Measurements from ENCODE around the gene NKAIN1.
"Not testable (repeated sequence)": the region's sequence is repeated elsewhere in the genome, so short reads cannot be mapped to it uniquely, and the experiment has no call there.

Gene NKAIN1

DNA sequence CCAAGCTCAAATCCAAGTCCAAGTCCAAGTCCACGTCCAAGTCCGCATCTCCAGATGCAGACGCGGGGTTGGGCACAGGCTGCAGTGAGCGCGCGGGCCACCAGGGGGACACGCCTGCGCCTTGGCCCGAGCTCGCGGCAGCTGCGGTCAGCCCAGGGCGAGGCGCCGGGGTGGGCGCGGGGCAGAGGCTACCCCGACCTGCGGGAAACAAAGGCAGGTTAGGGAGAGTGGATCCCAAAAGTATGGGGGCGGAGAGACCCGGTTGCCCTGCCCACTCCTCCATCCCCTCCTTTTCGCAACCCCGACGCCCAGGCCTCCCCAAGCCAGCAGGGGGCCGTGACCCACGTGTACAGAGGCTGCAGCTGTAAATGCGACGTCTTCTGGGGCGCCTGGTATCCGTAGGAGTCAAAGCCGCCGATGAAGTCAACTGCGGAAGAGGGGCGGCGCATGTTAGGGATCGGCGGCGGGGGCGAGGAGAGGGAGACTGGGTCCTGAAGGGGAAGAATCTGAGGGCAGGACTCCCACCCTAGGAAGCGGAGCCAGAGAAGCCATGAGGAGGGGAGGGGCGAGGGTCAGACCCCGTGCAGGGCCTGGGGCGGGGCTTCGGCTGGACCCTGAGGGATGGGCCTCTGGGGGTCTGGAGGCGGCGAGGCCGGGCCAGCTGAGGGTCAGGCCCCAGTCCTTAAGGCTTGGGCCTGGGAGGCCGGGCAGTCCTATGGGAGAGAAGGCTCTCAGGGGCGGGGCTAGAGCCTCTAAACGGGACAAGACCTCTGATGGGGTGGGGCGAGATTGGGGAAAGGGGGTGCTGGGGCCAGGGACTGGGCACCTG, 58.0 kb downstream of the NKAIN1 start:
- Histone ChIP-seq H3K4me3 (ENCODE audit: low read length) (no peak overlapping the region), H2BK120ac (ENCODE audit: low read depth, low read length) (no peak overlapping the region), H2BK15ac (replicated peaks; ENCODE audit: low read depth) (no peak overlapping the region), H3K9ac (ENCODE audit: low read length) (no peak overlapping the region), H3K79me1 (ENCODE audit: low read length) (no peaks in the 10 kb centered on the region), H3K23ac (ENCODE audit: low read length) (no peak overlapping the region), H2BK5ac (ENCODE audit: low read length) (no peak overlapping the region), H4K8ac (ENCODE audit: low read depth, low read length) (no peak overlapping the region), H3K4me2 (ENCODE audit: low read length) (no peak overlapping the region), H3K4me1 (ENCODE audit: control insufficient read depth, low read depth, low read length) (no peaks in the 10 kb centered on the region), H3K27me3 (ENCODE audit: insufficient read depth, low read length, poor library complexity) (no peaks in the 10 kb centered on the region), H3K56ac (ENCODE audit: low read length) (no peak overlapping the region), H3K79me2 (ENCODE audit: control insufficient read depth, insufficient read depth, low read length) (no peaks in the 10 kb centered on the region), H3K36me3 (ENCODE audit: control insufficient read depth, insufficient read depth, low read length) (no peaks in the 10 kb centered on the region), H3K27ac (ENCODE audit: low read depth, low read length) (no peak overlapping the region), H3K18ac (ENCODE audit: low read length) (no peak overlapping the region), H4K5ac (ENCODE audit: low read length) (no peak overlapping the region), H2AK5ac (ENCODE audit: low read length) (no peak overlapping the region), H3K4ac (ENCODE audit: low read depth, low read length) (no peak overlapping the region)
- no CpG with 5 or more reads among the region's 52 CpGs for WGBS (ENCODE audit: extremely low coverage, insufficient coverage, low lambda C conversion rate)
- DNase-seq = peak; percentile 55

DNA sequence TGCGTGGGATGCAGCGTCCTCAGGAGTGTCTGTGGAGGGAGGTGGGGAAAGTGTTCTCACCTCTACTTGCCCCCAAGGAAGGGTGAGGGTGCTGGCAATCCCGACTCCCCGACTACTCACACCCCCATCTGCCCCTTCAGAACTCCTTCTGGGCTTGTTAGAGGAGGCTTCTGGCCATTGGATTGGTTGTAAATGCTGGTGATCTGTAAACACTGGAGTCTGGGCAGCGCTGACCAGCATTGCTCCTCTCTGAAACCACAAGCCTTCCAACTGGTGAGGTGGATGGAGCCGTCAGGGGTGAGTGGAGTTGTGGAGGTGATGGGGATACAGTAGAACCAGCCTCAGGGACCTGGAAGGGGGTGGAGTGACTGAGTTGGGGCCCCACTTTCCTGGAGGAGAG, 59.3 kb downstream of the NKAIN1 start:
- Histone ChIP-seq H3K36me3 (ENCODE audit: control insufficient read depth, insufficient read depth, low read length) (no peaks in the 10 kb centered on the region), H3K4me3 (ENCODE audit: low read length) (no peak overlapping the region)

DNA sequence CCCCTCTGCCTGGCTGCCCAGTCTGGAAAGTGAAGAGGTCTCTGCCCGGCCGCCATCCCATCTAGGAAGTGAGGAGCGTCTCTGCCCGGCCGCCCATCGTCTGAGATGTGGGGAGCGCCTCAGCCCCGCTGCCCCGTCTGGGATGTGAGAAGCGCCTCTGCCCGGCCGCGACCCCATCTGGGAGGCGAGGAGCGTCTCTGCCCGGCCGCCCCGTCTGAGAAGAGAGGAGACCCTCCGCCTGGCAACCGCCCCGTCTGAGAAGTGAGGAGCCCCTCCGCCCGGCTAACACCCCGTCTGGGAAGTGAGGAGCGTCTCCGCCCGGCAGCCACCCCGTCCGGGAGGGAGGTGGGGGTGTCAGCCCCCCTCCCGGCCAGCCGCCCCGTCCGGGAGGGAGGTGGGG, 63.4 kb downstream of the NKAIN1 start:
- H3K56ac ChIP-seq (ENCODE audit: low read length); H3K79me1 ChIP-seq (ENCODE audit: low read length); H3K27me3 ChIP-seq (ENCODE audit: insufficient read depth, low read length, poor library complexity); H3K4me3 ChIP-seq (ENCODE audit: low read length); H2BK5ac ChIP-seq (ENCODE audit: low read length); H3K36me3 ChIP-seq (ENCODE audit: control insufficient read depth, insufficient read depth, low read length); DNase-seq; H3K9ac ChIP-seq (ENCODE audit: low read length); H3K23ac ChIP-seq (ENCODE audit: low read length); H3K4me1 ChIP-seq (ENCODE audit: control insufficient read depth, low read depth, low read length); H3K27ac ChIP-seq (ENCODE audit: low read depth, low read length); H3K4ac ChIP-seq (ENCODE audit: low read depth, low read length); H4K5ac ChIP-seq (ENCODE audit: low read length); H3K18ac ChIP-seq (ENCODE audit: low read length); H2BK15ac ChIP-seq (replicated peaks; ENCODE audit: low read depth); H2BK120ac ChIP-seq (ENCODE audit: low read depth, low read length); H4K8ac ChIP-seq (ENCODE audit: low read depth, low read length); H2AK5ac ChIP-seq (ENCODE audit: low read length); H3K4me2 ChIP-seq (ENCODE audit: low read length); H3K79me2 ChIP-seq (ENCODE audit: control insufficient read depth, insufficient read depth, low read length): not testable (repeated sequence)
- WGBS (ENCODE audit: extremely low coverage, insufficient coverage, low lambda C conversion rate) = no CpG with 5 or more reads among the region's 33 CpGs

More for the DNA sequence above, 59.3 kb downstream of the NKAIN1 start:
- Histone ChIP-seq H3K9ac (ENCODE audit: low read length) (no peak overlapping the region), H3K27ac (ENCODE audit: low read depth, low read length) (no peak overlapping the region), H2BK5ac (ENCODE audit: low read length) (no peak overlapping the region), H2BK120ac (ENCODE audit: low read depth, low read length) (no peak overlapping the region), H3K4me2 (ENCODE audit: low read length) (no peak overlapping the region), H4K5ac (ENCODE audit: low read length) (no peak overlapping the region), H3K4ac (ENCODE audit: low read depth, low read length) (no peak overlapping the region), H3K4me1 (ENCODE audit: control insufficient read depth, low read depth, low read length) (no peaks in the 10 kb centered on the region), H3K23ac (ENCODE audit: low read length) (no peak overlapping the region), H2AK5ac (ENCODE audit: low read length) (no peak overlapping the region), H3K79me2 (ENCODE audit: control insufficient read depth, insufficient read depth, low read length) (no peaks in the 10 kb centered on the region), H4K8ac (ENCODE audit: low read depth, low read length) (no peak overlapping the region), H3K27me3 (ENCODE audit: insufficient read depth, low read length, poor library complexity) (no peaks in the 10 kb centered on the region), H3K79me1 (ENCODE audit: low read length) (no peaks in the 10 kb centered on the region), H3K56ac (ENCODE audit: low read length) (no peak overlapping the region), H2BK15ac (replicated peaks; ENCODE audit: low read depth) (no peak overlapping the region), H3K18ac (ENCODE audit: low read length) (no peak overlapping the region)
- no CpG with 5 or more reads among the region's 6 CpGs for WGBS (ENCODE audit: extremely low coverage, insufficient coverage, low lambda C conversion rate)
- DNase-seq = no peak

DNA sequence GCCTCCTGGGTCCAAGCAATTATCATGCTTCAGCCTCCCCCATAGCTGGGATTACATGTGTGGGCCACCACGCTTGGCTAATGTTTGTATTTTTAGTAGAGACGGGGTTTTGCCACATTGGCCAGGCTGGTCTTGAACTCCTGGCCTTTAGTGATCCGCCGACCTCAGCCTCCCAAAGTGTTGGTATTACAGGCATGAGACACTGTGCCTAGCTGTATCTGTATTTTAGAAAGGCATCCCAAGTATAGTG, 69.3 kb downstream of the NKAIN1 start:
- Histone ChIP-seq H2AK5ac (ENCODE audit: low read length) (no peak overlapping the region), H2BK5ac (ENCODE audit: low read length) (no peak overlapping the region), H3K27ac (ENCODE audit: low read depth, low read length) (no peak overlapping the region), H3K4ac (ENCODE audit: low read depth, low read length) (peak overlapping the region; percentile 41), H3K56ac (ENCODE audit: low read length) (peak overlapping the region; percentile 1), H3K18ac (ENCODE audit: low read length) (no peak overlapping the region), H2BK15ac (replicated peaks; ENCODE audit: low read depth) (no peak overlapping the region), H3K4me2 (ENCODE audit: low read length) (no peak overlapping the region), H3K4me1 (ENCODE audit: control insufficient read depth, low read depth, low read length) (no peaks in the 10 kb centered on the region), H3K36me3 (ENCODE audit: control insufficient read depth, insufficient read depth, low read length) (no peaks in the 10 kb centered on the region), H3K79me2 (ENCODE audit: control insufficient read depth, insufficient read depth, low read length) (no peaks in the 10 kb centered on the region), H3K23ac (ENCODE audit: low read length) (no peak overlapping the region), H3K79me1 (ENCODE audit: low read length) (no peaks in the 10 kb centered on the region), H3K27me3 (ENCODE audit: insufficient read depth, low read length, poor library complexity) (no peaks in the 10 kb centered on the region), H3K4me3 (ENCODE audit: low read length) (no peak overlapping the region), H4K8ac (ENCODE audit: low read depth, low read length) (no peak overlapping the region), H2BK120ac (ENCODE audit: low read depth, low read length) (no peak overlapping the region), H3K9ac (ENCODE audit: low read length) (no peak overlapping the region), H4K5ac (ENCODE audit: low read length) (no peak overlapping the region)
- no peak for DNase-seq
- no CpG with 5 or more reads among the region's 4 CpGs for WGBS (ENCODE audit: extremely low coverage, insufficient coverage, low lambda C conversion rate)

DNA sequence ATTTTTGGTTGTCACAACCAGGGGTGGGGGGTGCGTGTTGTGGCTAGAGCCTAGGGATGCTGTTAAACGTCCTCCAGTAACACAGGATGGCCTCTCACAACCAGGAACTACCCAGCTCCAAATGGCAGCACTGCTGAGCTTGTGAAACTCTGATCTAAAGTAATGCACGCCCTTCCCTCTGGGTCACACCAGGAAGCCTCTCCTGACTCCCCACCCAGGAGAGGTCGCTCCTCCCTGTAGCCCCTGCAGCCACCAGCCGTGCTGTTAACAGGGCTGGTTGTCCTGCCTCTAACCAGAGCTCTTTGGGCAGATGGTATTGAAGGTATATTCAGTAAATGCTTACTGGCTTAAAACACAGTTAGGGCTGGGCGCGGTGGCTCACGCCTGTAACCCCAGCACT, 73.2 kb downstream of the NKAIN1 start:
- H3K18ac ChIP-seq (ENCODE audit: low read length) = no peak overlapping the region
- H3K9ac ChIP-seq (ENCODE audit: low read length) = no peak overlapping the region
- no peaks in the 10 kb centered on the region for H3K79me1 ChIP-seq (ENCODE audit: low read length)
- no peak overlapping the region for H2BK5ac ChIP-seq (ENCODE audit: low read length)
- no CpG with 5 or more reads among the region's 8 CpGs for WGBS (ENCODE audit: extremely low coverage, insufficient coverage, low lambda C conversion rate)
- H3K4me2 ChIP-seq (ENCODE audit: low read length) = no peak overlapping the region
- no peak overlapping the region for H3K4ac ChIP-seq (ENCODE audit: low read depth, low read length)
- no peak overlapping the region for H3K56ac ChIP-seq (ENCODE audit: low read length)
- DNase-seq = peak; percentile 21
- no peaks in the 10 kb centered on the region for H3K36me3 ChIP-seq (ENCODE audit: control insufficient read depth, insufficient read depth, low read length)
- no peak overlapping the region for H4K8ac ChIP-seq (ENCODE audit: low read depth, low read length)
- H2BK15ac ChIP-seq (replicated peaks; ENCODE audit: low read depth) = no peak overlapping the region
- H3K79me2 ChIP-seq (ENCODE audit: control insufficient read depth, insufficient read depth, low read length) = no peaks in the 10 kb centered on the region
- no peak overlapping the region for H4K5ac ChIP-seq (ENCODE audit: low read length)
- H3K4me3 ChIP-seq (ENCODE audit: low read length) = no peak overlapping the region
- no peaks in the 10 kb centered on the region for H3K4me1 ChIP-seq (ENCODE audit: control insufficient read depth, low read depth, low read length)
- no peak overlapping the region for H3K23ac ChIP-seq (ENCODE audit: low read length)
- no peaks in the 10 kb centered on the region for H3K27me3 ChIP-seq (ENCODE audit: insufficient read depth, low read length, poor library complexity)
- H2BK120ac ChIP-seq (ENCODE audit: low read depth, low read length) = no peak overlapping the region
- no peak overlapping the region for H3K27ac ChIP-seq (ENCODE audit: low read depth, low read length)
- H2AK5ac ChIP-seq (ENCODE audit: low read length) = no peak overlapping the region

DNA sequence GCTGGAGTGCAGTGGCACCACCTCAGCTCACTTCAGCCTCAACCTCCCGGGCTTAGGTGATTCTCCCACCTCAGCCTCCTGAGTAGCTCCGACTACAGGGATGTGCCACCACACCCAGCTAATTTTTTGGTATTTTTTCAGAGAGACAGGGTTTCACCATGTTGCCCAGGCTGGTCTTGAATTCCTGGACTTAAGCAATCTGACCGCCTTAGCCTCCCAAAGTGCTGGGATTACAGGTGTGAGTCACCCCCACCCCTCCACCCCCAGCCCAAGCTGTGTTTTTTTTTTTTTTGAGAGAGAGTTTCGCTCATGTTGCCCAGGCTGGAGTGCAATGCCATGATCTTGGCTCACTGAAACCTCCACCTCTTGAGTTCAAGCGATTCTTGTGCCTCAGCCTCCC, 75.4 kb downstream of the NKAIN1 start:
- Histone ChIP-seq H3K4me3 (ENCODE audit: low read length) (no peak overlapping the region), H3K36me3 (ENCODE audit: control insufficient read depth, insufficient read depth, low read length) (no peaks in the 10 kb centered on the region), H2AK5ac (ENCODE audit: low read length) (no peak overlapping the region), H3K4ac (ENCODE audit: low read depth, low read length) (no peak overlapping the region), H3K4me2 (ENCODE audit: low read length) (no peak overlapping the region), H2BK15ac (replicated peaks; ENCODE audit: low read depth) (no peak overlapping the region), H3K79me2 (ENCODE audit: control insufficient read depth, insufficient read depth, low read length) (no peaks in the 10 kb centered on the region), H3K79me1 (ENCODE audit: low read length) (no peaks in the 10 kb centered on the region), H3K56ac (ENCODE audit: low read length) (no peak overlapping the region), H3K27me3 (ENCODE audit: insufficient read depth, low read length, poor library complexity) (no peaks in the 10 kb centered on the region), H4K8ac (ENCODE audit: low read depth, low read length) (no peak overlapping the region), H3K18ac (ENCODE audit: low read length) (no peak overlapping the region), H2BK120ac (ENCODE audit: low read depth, low read length) (no peak overlapping the region), H4K5ac (ENCODE audit: low read length) (no peak overlapping the region), H3K27ac (ENCODE audit: low read depth, low read length) (no peak overlapping the region), H3K23ac (ENCODE audit: low read length) (no peak overlapping the region), H2BK5ac (ENCODE audit: low read length) (no peak overlapping the region), H3K4me1 (ENCODE audit: control insufficient read depth, low read depth, low read length) (no peaks in the 10 kb centered on the region), H3K9ac (ENCODE audit: low read length) (no peak overlapping the region)
- DNase-seq = no peak
- WGBS (ENCODE audit: extremely low coverage, insufficient coverage, low lambda C conversion rate) = no CpG with 5 or more reads among the region's 5 CpGs
